Hindlimb muscle (tissue), 1 donor: ENCODE results near the gene DHDH. TPM values are rescaled to one million over a fixed set of nuclear protein-coding genes. Genes with fewer than 3 reads are reported as not detected.

Experiments used
- DNase-seq: peaks from one replicate; pipeline ENCODE4 v3.0.0-alpha.2; 2013
- polyA plus RNA-seq: library from polyadenylated mRNA; unstranded; fragments of 120-200 nt; gene quantifications from one replicate; pipeline ENCODE4 v1.2.1, GENCODE V29; 2013; ENCODE audit not compliant: insufficient read length

The DHDH gene
- polyA plus RNA-seq, 1 donor, result 0.93 TPM

GRCh38 chr19:48950830-48951519, 17.5 kb downstream of the DHDH start:
- DNase-seq, result no peak

- no peak for DNase-seq
These were observed 19.6 kb downstream of the DHDH start for GRCh38 chr19:48953141-48953540.

DNA sequence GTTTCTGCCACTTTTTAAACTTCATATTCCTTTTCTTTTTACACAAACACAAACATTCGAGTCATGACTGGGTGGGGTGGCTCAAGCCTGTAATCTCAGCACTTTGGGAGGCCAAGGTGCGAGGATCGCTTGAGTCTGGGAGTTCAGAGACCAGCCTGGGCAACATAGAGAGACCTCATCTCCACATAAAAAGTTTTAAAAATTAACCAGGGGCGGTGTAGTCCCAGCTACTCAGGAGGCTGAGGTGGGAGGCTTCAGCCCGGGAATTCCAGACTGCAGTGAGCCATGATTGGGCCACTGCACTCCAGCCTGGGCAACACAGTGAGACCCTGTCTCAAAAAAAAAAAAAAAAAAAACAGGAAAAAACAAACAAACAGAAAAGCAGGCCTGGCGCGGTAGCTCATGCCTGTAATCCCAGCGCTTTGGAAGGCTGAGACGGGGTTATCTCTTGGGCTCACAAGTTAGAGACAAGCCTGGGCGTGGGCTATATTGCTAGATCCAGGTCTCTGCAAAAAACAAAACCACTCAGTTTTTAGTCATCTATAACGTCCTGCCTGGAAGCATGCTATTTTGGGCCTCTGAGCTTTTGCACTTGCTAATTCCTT, 20.6 kb downstream of the DHDH start:
- DNase-seq, result no peak

DNA sequence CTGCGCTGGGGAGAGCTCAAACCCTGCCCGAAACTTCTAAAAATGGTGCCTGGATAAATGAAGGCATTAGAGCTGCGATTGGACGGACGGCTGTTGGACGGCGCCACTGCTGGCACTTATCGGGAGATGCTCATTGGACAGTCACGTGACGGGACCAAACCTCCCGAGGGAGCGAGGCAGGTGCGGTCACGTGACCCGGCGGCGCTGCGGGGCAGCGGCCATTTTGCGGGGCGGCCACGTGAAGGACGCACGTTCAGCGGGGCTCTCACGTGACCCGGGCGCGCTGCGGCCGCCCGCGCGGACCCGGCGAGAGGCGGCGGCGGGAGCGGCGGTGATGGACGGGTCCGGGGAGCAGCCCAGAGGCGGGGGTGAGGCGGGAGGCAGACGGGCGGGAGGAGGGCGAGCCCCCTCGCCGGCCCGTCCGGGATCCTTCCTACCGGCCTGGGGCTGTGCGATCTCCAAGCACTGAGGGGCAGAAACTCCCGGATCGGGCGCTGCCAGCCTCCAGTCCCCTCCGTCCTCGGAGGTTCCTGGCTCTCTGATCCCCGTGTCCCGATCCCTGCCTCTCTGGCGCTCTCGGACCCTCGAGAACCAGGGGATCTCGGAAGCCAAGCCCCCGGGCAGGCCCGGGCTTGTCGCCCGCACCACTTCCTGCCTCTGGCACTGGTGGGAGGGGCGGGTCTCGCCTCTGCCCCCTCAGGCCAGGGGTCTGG, 21.3 kb downstream of the DHDH start, which contains the start of gene BAX:
TSS of gene BAX (plus strand) at position 281 of the 713 bp plus-strand sequence. CDS start at position 335, 54 bp downstream.
- peak; percentile 97 for DNase-seq

DNA sequence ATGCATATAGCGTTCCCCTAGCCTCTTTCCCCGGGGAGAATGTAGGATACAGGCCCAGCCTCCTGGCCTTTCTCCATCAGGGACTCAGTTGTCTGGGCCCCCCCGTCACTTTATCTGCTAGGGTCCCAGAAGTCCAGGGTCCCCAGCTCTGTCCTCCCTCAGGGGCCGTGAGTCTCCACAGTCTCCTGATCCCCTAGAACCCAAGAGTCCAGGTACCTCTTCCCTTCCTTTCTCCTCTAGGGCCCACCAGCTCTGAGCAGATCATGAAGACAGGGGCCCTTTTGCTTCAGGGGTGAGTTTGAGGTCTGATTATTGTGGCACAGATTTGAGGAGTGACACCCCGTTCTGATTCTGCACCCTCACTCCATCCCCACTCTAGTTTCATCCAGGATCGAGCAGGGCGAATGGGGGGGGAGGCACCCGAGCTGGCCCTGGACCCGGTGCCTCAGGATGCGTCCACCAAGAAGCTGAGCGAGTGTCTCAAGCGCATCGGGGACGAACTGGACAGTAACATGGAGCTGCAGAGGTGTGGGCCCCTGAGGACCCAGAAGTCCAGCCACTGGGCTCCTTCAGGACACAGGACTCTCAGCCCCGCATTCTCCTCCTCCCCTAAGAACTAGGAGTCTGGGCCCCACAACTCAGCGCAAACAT, 21.9 kb downstream of the DHDH start:
- DNase-seq, result no peak

- DNase-seq, result no peak
These were observed 24.5 kb downstream of the DHDH start for GRCh38 chr19:48958006-48958405.

- no peak for DNase-seq
These were observed 26.1 kb downstream of the DHDH start for GRCh38 chr19:48959341-48960239.

DNA sequence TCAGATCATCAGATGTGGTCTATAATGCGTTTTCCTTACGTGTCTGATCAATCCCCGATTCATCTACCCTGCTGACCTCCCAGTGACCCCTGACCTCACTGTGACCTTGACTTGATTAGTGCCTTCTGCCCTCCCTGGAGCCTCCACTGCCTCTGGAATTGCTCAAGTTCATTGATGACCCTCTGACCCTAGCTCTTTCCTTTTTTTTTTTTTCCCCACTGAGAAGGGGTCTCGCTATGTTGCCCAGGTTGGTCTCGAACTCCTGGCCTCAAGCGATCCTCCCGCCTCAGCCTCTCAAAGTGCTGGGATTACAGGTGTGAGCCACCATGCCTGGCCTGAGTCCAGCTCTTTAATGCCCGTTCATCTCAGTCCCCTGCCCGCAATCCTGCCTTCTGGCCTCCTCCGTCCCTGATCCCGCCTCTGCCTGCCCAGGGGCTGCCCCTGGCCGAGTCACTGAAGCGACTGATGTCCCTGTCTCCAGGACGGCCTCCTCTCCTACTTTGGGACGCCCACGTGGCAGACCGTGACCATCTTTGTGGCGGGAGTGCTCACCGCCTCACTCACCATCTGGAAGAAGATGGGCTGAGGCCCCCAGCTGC, 27.7 kb downstream of the DHDH start:
- no peak for DNase-seq

GRCh38 chr19:48961673-48962028, 28.2 kb downstream of the DHDH start:
- no peak for DNase-seq

DNA sequence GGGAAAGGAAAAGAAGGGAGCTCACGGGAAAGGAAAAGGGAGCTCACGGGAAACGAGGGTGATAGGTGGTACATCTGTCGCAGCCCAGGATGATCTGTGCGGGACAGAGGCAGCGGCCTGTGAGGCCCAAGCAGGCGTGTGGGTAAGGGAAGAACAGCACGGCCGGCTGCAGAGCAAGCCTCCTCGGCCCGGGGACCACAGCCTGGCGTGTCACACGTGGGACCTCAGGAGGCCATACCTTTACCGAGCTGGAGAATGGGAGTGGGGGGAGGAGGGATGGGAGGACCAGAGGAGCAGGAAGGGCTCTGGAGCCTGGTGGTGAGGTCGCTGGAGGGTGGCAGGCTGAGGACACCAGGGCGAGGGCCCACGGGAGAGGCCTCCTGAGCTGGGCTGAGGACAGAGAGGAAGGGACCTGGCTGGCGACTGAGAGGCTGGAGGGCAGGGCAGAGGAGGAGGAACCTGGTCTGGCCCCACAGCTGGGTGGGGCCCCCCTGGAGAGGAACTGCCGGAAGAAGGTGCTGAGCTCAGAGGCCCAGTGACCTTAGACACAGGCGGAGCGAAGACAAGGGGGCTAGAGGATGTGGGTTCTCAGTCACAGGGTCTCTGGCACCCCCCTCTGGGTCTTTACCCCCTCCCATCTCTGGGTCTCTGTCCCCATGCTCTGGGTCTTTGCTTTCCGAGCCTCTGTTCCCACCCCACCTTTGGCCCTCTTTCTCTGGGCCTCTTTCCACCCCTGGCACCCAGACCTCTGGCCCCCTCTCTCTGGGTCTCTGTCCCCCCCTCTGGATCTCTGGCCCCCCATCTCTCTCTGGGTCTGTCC, 28.7 kb downstream of the DHDH start:
- no peak for DNase-seq

DNA sequence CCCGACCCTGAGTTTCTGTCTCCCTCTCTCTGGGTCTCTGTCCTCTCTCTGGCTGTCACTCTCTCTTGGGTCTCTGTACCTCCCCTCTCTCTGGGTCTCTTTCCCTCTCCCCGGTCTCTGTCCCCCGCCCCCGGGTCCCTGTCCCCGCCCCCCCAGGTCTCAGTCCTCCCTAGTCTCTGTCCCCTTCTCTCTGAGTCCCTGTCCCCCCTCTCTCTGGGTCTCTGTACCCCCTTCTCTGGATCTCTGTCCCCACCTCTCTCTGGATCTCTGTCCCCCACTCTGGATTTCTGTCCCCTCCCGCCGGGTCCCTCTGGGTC, 29.3 kb downstream of the DHDH start:
- DNase-seq, result no peak

GRCh38 chr19:48963371-48964204, 30.1 kb downstream of the DHDH start:
- DNase-seq, result peak; percentile 83

- DNase-seq, result no peak
These were observed 30.9 kb downstream of the DHDH start for GRCh38 chr19:48964205-48965039.

DNA sequence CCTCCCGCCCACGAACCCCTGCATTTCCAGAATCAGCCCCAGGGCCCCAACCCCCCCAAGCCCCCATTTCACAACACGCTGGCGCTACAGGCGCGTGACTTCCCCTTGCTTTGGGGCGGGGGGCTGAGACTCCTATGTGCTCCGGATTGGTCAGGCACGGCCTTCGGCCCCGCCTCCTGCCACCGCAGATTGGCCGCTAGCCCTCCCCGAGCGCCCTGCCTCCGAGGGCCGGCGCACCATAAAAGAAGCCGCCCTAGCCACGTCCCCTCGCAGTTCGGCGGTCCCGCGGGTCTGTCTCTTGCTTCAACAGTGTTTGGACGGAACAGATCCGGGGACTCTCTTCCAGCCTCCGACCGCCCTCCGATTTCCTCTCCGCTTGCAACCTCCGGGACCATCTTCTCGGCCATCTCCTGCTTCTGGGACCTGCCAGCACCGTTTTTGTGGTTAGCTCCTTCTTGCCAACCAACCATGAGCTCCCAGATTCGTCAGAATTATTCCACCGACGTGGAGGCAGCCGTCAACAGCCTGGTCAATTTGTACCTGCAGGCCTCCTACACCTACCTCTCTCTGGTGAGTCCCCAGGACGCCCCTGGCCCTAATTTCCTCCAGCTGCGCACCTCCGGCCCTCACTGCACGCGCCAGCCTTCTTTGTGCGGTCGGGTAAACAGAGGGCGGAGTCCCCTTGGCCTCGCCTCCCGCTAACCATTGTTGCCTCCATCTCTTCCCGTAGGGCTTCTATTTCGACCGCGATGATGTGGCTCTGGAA, 31.7 kb downstream of the DHDH start, which contains the start of gene FTL:
TSS of gene FTL (plus strand) at position 270 of the 766 bp plus-strand sequence. CDS start at position 469, 199 bp downstream.
- peak; percentile 97 for DNase-seq

DNA sequence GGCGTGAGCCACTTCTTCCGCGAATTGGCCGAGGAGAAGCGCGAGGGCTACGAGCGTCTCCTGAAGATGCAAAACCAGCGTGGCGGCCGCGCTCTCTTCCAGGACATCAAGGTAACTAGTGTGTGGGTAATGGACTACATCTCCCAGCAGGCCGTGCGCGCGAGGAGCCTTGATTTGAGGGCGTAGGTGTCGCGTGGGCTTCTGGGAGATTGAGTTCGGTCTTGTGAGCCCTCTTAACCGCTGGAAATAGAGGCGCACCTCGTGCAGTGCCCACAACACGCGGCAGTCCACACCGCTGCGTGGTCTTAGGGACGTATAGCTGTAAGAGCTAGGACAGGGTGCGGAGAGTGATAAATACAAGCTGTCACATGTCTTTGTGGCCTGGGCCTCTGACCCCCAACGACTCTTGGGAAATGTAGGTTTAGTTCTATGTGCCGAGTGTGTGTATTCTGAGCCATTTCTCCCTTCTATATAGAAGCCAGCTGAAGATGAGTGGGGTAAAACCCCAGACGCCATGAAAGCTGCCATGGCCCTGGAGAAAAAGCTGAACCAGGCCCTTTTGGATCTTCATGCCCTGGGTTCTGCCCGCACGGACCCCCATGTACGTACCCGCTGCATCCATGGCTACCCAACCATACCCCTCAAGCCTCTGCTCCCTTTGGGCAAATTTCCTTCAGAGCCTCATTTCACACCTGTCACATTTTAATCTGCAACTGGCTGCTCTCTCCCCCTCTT, 32.5 kb downstream of the DHDH start:
- DNase-seq, result peak; percentile 86

GRCh38 chr19:48966541-48967345, 33.2 kb downstream of the DHDH start:
- no peak for DNase-seq
